ENCODE data around the gene CLSTN1. TPM values are rescaled to one million over a fixed set of nuclear protein-coding genes. Genes with fewer than 3 reads are reported as not detected.

CLSTN1 gene
- total and polyA plus RNA-seq, 10 donors, result 28.8 to 70.7 (median 60.5) TPM

DNA sequence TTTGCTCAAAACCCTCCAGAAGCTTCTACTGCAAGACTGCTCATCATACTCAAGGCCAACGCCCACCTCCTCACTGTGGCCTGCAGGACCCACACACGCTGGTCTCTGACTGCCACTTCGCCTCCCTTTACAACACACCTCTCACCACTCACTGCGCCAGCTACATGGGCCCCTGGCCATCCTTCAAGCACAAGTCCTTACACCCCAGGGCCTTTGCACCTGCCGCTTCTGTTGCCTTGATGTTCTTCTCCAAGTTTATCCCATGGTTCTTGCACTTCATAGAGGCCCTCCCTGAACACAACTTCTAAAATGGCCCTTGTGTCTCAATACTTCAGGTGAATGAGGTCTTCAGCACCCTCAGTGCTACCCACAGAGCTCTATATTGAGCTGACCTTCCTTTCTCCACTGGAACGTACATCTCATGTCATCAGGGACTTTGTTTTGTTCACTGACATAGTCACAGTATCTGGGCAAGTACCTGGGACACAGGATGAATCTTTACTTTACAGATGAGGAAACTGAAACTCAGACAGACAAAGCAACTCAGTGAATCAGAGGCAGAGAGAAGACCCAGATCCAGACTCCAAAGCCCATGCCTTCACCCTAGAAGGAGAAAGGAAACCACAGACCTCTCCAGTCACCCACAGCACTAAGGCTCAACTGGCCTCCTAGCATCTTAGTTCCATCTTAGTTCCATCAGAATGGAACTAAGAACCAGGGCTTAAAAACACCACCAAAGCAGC is 34.7 kb upstream of the CLSTN1 start:
- intact Hi-C loops (cut with DNase I; ENCODE audit: low total_unique reads), result no loop called here
- WGBS, 5 donors, result 95 to 99% (median 96%) methylated on average over 6 of the region's 6 CpGs
- no peak for DNase-seq

DNA sequence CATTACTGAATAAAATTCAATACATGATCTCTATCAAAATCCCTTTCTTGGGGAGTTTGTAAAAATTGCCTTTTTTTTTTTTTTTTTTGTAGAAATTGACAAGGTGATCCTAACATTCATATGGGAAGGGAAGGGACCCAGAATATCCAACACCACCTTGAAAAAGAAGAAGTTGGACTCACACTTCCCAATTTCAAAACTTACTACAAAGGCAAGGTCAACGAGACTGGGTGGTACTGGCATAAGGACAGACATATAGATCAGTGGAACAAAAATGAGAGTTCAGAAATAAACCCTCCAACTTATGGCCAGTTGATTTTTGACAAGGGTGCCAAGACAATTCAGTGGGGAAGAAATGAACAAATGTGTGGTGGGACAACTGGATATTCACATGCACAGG is 31.4 kb upstream of the CLSTN1 start:
- peaks cover 0 to 27% (median 0%) of the 10 kb centered on the region in 6 donors for H3K36me3 ChIP-seq
- no peak overlapping the region for H3K4me3 ChIP-seq
- H3K9me3 ChIP-seq, result peaks cover 0 to 13% (median 10%) of the 10 kb centered on the region in 8 donors
- 40 to 64% (median 50%) methylated on average over 1 of the region's 1 CpG for WGBS, 5 donors
- H3K27me3 ChIP-seq (replicated peaks in 1 of 7), result no peaks in the 10 kb centered on the region
- intact Hi-C loops (cut with DNase I; ENCODE audit: low total_unique reads), result no loop called here
- no peak for DNase-seq
- TF ChIP-seq POLR2AphosphoS5 (IDR thresholded peaks at IDR 0.05) (no peak), POLR2A (IDR thresholded peaks at IDR 0.05) (no peak)
- TF ChIP-seq, protein P1, sequence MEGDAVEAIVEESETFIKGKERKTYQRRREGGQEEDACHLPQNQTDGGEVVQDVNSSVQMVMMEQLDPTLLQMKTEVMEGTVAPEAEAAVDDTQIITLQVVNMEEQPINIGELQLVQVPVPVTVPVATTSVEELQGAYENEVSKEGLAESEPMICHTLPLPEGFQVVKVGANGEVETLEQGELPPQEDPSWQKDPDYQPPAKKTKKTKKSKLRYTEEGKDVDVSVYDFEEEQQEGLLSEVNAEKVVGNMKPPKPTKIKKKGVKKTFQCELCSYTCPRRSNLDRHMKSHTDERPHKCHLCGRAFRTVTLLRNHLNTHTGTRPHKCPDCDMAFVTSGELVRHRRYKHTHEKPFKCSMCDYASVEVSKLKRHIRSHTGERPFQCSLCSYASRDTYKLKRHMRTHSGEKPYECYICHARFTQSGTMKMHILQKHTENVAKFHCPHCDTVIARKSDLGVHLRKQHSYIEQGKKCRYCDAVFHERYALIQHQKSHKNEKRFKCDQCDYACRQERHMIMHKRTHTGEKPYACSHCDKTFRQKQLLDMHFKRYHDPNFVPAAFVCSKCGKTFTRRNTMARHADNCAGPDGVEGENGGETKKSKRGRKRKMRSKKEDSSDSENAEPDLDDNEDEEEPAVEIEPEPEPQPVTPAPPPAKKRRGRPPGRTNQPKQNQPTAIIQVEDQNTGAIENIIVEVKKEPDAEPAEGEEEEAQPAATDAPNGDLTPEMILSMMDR (IDR thresholded peaks at IDR 0.05 in 8 of 11, conservative IDR thresholded peaks at IDR 0.05 in 3 of 11), result no peak
- no peak overlapping the region for H3K27ac ChIP-seq
- H3K4me1 ChIP-seq, result peaks cover 4 to 28% (median 16%) of the 10 kb centered on the region in 6 donors

More for the DNA sequence above, 34.7 kb upstream of the CLSTN1 start:
- Histone ChIP-seq H3K9me3 (peaks cover 0 to 10% (median 8%) of the 10 kb centered on the region in 8 donors), H3K4me3 (no peak overlapping the region), H3K27me3 (replicated peaks in 1 of 7) (no peaks in the 10 kb centered on the region), H3K4me1 (peaks cover 4 to 24% (median 13%) of the 10 kb centered on the region in 6 donors), H3K36me3 (peaks cover 0 to 18% (median 0%) of the 10 kb centered on the region in 6 donors), H3K27ac (no peak overlapping the region)
- TF ChIP-seq POLR2A (IDR thresholded peaks at IDR 0.05) (no peak), POLR2AphosphoS5 (IDR thresholded peaks at IDR 0.05) (no peak)
- TF ChIP-seq, protein P1 (IDR thresholded peaks at IDR 0.05 in 8 of 11, conservative IDR thresholded peaks at IDR 0.05 in 3 of 11), result no peak

DNA sequence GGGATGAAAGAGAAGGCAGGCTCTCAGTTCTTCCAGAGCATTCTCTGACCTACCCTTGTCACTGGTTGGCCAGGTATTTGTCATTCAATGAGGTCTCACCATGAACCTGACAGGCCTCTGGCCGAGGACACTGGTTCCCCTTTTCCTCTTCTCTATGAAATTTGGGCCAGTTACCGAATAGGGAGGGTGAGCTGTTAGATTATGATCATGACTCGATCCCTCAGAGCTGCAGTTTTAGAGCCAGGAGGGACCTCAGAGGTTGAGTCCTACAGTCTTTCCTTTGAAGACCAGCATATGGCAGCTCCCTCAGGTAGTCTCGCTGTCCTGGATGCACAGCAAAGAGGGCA is 29.5 kb upstream of the CLSTN1 start:
- Histone ChIP-seq H3K36me3 (peaks cover 0 to 36% (median 0%) of the 10 kb centered on the region in 6 donors), H3K4me1 (peaks cover 0 to 22% (median 11%) of the 10 kb centered on the region in 6 donors), H3K27me3 (replicated peaks in 1 of 7) (no peaks in the 10 kb centered on the region), H3K27ac (no peak overlapping the region), H3K9me3 (peaks cover 0 to 13% (median 10%) of the 10 kb centered on the region in 8 donors), H3K4me3 (no peak overlapping the region)
- WGBS, 5 donors, result 72 to 85% (median 79%) methylated on average over 4 of the region's 4 CpGs
- intact Hi-C loops (cut with DNase I; ENCODE audit: low total_unique reads), result no loop called here
- TF ChIP-seq POLR2A (IDR thresholded peaks at IDR 0.05) (no peak), POLR2AphosphoS5 (IDR thresholded peaks at IDR 0.05) (no peak)
- TF ChIP-seq, protein P1 (IDR thresholded peaks at IDR 0.05 in 8 of 11, conservative IDR thresholded peaks at IDR 0.05 in 3 of 11), result no peak
- DNase-seq, result no peak

DNA sequence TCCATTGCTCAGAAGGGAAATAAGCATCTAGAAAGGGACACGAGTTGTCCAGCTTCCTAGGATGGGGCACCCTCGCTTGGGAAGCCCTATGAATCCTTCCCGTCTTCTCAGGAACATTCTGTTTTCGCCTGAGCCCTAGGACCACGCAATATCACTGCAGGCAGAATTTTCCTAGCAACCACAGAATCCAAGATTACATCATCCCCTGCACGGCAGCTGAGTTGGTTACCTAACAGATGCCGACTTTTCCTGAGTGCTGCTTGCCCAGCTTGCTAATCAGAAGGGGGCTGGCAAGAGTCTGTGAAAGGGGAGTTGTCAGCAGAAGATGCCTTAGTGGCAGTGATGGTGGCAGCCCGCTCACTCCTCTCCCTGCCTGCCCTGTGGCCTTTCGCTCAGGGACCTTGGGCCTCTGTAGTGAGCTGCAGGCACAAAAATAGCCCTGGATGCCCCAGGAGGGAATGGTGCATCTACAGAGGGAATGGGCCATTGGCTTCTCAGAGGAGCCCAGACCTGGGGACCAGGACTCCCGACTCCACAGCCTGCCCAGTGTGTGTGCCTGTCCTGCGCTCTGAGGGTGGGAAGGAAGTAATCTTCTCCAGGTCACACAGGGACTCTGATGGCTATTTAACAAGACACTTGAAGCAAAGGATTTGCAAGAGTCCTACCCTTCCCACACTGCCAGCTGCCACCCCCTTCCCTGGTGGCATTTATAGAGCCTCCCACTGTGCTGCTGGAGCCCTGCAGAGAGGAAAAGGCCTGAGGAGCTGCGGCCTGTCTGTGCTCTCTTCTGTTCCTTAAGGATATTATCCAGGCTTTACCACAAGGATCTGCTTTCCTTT is 28.9 kb upstream of the CLSTN1 start:
- intact Hi-C loops (cut with DNase I; ENCODE audit: low total_unique reads), result no loop called here

More for the DNA sequence above, 28.9 kb upstream of the CLSTN1 start:
- Histone ChIP-seq H3K27me3 (replicated peaks in 1 of 7) (no peaks in the 10 kb centered on the region), H3K4me1 (peaks cover 0 to 22% (median 11%) of the 10 kb centered on the region in 6 donors), H3K36me3 (peaks cover 0 to 31% (median 0%) of the 10 kb centered on the region in 6 donors), H3K4me3 (no peak overlapping the region), H3K9me3 (peaks cover 0 to 13% (median 10%) of the 10 kb centered on the region in 8 donors), H3K27ac (no peak overlapping the region)
- 71 to 92% (median 80%) methylated on average over 11 to 12 of the region's 12 CpGs for WGBS, 5 donors
- DNase-seq, result no peak
- TF ChIP-seq, protein P1 (IDR thresholded peaks at IDR 0.05 in 8 of 11, conservative IDR thresholded peaks at IDR 0.05 in 3 of 11), result no peak
- TF ChIP-seq POLR2A (IDR thresholded peaks at IDR 0.05) (no peak), POLR2AphosphoS5 (IDR thresholded peaks at IDR 0.05) (no peak)

Measured in spleen (tissue), 11 donors.